Fibroblast of skin of abdomen (primary cell): Measurements from ENCODE around the gene PAOX.
A peak's percentile ranks its signal among the peaks of the same experiment; 100 is the strongest.

Experiments used
- DNase-seq: peaks from one replicate; pipeline ENCODE4 v3.0.0-alpha.2; 2013

The PAOX gene

DNA sequence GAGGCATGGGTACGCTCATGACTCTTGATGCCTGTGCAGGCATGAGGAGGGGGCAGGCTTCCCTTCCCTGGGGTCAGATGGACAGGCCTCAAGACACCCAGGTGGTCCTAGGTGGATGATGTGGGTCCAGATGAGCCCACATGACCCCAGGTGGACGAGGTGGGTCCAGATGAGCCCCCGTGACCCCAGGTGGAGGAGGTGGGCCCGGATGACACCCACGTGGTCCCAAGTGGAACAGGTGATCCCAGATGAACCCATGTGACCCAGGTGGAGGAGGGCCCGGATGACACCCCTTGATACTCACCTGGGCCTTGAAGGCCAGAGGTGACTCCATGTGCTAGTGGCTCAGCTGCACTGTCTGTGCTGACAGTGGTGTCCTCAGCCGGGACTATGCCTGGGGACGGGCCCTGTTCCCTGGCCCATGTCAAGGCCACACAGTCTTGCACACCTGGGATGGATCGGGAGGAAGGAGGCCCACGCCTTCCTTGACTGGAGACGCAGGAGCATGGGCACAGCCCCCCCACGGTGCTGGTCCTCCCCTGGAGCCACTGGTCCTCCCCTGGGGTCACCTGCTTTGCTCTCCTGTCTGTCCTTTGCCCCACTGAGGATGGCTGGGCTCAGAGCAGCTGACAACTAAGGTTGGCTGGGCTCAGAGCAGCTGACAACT is 28.6 kb upstream of the PAOX start:
- no peak for DNase-seq

DNA sequence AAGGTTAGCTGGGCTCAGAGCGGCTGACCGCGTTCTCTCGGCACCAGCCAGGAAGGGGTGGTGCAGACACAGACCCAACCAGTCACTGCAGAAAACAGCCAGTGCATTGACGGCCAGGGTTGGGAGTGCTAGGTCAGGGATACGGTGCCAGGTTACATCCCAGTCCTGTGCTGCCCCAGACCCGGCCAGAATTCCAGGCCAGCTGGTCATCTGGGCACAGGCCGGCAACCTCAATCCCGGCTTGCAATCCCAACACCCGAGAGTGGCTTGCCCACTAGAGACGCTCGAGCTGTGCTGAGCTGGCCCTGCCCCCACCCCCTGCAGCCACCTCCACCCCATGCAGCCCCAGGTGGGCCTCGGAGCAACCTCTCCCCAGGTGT is 28.1 kb upstream of the PAOX start:
- no peak for DNase-seq

DNA sequence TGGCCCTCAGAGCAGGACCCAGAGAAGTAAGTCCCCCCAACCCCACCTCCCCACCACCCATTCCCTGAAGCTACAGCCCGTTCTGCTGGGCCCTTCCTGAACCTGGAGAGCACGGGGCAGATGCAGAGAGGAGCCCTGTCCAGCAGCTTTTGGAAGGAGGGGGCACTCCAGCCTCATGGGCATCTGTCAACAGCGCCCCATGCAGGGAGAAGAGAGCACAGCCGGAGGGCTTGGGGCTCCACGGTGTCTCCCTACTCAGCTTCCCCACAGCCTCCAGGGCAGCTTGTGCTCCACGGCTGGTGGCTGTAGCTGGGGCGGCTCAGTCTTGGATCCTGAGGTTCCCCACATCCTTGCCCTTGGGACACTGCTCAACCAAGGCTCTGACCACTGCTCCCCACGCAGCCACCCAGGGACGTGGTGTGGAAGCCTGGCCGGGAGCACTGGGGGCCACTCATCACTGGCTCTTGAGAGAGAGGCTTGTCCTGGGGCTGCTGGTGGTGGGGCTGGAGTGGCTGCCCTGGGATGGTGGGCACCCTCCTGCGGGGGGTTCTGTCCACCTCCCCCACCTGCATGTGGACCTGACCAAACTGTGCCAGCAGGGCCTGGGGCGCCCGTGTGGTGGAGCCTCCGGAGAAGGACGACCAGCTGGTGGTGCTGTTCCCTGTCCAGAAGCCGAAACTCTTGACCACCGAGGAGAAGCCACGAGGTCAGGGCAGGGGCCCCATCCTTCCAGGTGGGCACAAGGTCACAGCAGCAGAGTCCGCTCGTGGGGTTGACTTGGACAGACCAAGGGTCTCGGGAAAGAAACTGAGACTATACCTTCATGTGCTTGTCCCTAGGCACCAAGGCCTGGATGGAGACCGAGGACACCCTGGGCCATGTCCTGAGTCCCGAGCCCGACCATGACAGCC is 27.4 kb upstream of the PAOX start:
- DNase-seq: no peak

DNA sequence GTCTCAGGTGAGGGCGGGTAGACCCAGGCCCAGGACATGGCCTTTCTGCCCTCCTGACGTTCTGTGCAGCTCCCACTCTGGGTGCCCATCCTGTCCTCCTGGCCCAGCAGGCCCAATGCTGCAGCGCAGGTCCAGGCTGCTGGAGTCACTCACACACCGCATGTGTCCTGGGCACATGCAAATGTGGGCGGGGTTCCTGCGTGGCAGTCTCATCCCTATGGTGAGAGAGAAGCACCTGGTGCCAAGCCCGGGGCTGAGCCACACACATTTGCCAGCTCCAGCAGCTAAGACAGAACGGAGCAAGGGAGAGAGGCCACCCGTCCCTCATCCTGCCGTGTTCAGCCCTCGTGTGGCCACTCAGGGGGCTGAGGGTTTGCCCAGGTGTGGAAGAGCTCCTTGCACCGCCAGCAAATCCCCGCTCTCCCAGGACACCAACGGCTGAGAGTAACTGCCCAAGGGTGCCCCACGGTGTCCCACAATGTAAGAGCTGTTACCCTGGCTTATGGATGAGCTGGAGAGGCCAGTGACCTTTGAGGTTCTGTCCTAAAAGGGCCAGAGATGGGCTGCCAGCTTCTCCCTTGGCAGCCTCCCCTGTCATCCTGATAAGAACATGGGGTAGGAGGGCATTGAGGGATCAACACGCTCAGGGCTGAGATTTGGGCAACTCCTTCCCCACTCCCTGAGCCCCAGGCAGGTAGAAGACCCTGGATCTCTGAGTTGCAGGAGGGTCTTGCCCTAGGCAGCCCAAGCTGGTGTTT is 25.7 kb upstream of the PAOX start:
- DNase-seq: no peak

DNA sequence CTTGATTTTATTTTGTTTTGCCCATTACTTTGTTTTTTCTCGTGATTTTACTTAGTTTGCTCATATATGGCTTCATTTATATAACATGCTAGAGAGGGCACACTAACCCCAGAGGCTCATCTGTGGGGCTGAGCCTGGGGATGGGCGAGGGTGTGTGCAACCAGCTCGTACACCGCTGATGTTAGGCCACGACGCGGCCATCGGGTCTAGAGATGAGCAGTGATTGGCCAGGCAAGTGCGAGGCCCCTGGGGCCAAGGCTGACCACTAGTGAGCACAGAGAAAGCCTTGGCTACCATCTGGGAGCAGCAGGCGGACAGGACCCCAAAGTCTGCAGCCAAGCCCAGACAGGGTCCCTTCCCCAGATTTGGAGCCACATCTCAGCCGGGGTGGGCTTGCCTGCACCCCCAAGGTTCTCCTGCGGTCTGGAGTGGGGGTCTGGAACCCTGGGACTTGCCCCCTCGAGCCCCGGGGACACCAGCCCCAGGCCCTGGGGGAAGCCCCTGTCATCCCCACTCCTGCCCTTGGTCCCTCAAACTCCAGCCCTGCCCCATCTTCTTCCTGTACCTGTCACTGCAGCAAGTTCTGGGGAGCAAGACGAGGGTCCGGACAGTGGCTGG is 25.0 kb upstream of the PAOX start:
- DNase-seq: no peak

DNA sequence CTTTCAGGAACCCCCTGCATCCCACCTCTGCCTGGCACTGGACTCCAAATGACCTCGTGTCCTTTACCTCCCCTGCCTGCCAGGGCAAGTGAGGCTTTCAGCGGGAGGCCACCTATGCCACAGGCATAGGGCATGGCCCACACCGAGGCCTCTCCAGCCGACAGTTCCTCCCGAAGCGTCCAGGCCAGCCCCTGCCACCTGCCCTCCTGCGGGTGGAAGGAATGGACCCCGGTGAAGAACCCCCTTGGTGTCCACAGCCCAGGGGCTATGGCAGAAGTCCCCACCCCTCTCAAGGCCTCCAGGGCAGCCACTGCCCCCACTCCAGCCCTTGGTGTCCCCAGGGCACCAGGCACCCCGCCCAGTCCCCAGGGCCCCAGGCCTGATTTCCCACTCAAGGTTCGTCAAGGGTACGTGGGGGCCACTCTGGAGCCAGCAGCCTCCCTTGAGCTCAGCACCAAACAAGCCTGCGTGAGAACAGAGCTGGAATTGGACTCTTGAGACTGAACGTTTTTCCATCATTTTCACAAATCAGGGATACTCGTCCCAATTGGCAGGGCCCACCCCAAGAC is 24.3 kb upstream of the PAOX start:
- no peak for DNase-seq

DNA sequence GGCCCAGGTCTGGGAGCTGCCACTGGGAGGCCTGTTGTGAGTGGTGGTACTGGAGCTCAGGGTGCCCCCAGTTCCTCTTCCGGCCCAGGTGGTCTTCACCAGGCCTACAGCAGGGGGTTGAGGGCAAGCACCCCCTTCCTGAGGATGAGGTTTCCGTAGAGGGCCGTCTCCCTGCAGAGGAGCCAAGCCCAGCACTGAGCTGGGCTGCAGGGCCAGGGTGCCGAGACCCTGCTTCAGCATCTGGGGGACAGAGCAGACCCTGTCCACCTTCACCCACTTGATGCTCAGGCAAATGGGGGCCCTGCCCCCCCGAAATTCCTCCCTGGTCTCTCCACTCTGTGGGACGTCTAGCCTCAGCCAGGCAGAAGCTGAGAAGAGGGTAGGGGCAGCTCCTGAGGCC is 23.8 kb upstream of the PAOX start:
- no peak for DNase-seq

DNA sequence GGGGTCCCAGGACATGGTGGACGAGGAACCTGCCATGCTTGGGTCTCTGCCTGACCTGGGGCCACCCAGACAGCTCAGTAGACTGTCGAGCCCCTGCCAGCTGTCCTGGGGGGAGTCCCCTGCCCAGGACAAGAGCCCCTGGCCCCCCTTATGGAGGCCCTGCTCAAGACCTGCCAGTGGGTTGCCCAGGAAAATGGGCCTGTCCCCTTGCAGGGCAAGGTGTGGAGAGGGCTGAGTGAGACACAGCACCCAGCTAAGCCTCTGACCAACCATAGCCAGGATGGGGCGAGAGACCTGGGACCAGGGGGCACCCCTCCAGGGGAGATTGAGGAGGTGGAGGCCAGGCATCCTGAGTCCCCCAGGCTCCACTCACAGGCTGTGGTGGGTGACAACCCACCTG is 23.1 kb upstream of the PAOX start:
- no peak for DNase-seq

DNA sequence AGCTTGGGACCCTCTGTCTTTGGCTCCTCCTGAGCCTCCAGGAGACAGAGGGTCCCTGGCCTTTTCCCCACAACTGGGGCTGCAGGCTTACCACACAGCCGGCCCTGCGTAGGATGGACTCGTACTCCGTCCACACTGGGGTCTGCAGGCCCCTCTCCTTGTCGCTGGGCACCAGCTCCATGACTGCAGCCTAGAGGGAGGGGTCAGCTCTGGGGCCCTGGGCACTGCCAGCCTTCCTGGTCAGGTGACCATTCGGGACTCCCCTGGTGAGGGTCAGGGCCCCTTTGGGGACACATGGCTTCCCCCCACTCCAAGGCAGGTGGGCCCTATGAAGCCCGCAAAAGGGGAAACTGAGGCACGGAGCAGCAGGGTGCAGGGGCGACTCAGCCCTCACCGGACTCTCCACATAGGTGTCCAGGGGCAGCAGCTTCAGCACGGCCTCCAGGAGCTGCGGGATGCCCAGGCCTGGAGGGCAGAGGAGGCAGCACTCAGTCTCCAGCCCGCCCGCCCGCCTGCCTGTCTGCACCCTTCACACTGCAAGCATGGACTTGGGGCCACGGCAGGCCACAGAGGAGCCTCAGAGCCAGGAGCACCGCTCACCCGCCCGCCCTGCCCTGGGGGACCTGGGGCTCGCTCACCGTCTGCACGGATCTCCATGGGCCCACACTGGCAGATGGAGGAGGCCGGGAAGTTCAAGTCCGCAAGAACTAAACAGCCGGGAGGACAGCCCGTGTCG is 22.3 kb upstream of the PAOX start:
- DNase-seq: no peak

DNA sequence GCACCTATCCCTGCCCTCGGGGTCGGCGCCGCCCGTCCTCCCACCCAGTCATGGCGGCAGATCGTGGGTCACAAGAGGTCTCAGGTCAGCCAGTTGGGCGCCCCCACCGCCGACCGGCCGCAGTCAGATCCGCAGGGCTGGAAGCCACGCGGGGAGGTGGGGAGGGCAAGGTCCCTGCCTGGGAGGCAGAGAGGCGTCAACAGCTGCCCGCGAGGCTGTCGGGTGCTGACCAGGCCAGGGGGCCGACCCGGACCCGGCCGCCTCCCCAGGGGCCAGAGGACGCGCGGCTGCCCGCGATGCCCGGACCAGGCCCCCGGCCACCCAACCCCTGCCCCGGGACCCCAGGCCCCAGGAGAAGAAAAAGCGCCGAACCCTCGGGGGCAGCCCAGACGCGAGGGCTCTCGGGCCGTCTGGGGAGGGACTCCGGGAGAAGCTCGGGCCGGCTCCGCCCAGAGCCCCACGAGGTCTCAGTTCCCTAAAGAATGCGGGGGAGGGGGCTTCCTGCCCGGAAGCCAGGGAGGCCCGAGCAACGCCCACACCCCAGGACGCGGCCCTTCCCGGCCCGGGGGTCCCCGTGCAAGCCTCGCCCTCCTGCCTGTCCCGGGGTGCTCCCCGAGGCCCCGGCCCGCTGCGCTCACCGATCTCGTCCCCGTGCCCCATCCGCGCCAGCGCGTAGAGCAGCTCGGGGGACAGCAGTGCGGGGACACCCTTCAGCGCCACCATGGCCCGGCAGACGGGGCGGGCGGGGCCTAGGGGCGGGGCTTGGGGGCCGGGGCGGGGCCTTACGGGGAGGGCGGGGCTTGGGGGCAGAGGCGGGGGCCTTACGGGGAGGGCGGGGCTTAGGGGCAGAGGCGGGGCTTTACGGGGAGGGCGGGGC is 21.5 kb upstream of the PAOX start, which contains the start of gene FUOM:
FUOM (minus strand) TSS at position 735 of the 877 bp plus-strand sequence; CDS start at position 723, 12 bp downstream.
- DNase-seq: peak; percentile 70

DNA sequence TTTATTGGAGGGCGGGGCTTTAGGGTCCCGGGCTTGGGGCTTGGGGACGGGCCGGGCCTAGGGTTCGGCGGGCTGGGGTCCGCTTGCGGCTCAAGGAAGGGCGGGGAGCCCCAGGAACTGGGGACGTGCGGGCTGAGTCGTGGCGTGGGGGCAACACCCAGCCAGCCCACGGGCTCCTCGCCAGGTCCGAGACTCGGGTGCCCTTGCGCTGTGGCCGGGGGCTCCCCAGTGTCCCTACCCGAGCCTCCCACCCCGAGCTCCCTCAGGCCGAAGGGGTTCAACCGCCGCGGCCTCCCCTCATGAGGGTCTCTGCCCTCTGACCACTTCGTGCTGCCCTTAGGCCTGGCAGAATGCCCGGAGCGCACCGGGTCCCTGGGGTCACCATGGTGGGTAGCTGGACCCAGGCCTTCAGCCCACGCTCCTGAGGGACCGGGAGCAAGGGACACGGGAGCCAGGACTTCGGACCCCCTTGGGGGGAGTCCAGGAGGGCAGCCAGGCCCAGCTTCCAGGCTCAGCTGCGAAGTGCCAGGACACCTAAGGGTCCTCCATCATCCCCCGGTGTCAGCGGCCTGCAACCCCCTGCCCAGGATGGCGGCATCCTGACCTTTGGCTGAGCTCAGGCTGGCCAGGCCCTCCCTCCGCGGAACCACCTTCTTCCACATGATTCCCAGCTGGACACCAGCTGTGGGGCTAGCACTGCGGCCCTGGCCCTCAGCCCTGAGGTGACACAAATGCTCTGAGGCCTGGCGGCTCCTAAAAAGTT is 20.7 kb upstream of the PAOX start:
- no peak for DNase-seq

DNA sequence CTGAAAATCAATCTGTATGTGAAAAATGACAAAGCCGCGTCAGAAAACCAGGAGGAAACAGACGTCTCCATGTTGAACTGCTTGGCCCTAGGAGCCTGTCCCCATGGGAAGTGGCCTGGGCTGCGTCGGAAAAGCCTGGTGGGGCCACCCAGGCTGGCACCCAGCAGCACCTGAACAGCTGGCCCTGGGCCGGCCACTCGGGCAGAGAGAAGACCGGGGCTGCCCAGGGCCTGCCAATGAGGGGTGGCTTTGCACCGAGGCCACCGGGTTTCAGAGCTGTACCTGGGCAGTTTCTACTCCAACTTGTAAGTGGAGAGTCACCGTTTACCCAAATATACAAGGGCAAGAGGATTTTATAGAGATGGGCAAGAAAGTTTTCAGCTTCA is 20.1 kb upstream of the PAOX start:
- no peak for DNase-seq

DNA sequence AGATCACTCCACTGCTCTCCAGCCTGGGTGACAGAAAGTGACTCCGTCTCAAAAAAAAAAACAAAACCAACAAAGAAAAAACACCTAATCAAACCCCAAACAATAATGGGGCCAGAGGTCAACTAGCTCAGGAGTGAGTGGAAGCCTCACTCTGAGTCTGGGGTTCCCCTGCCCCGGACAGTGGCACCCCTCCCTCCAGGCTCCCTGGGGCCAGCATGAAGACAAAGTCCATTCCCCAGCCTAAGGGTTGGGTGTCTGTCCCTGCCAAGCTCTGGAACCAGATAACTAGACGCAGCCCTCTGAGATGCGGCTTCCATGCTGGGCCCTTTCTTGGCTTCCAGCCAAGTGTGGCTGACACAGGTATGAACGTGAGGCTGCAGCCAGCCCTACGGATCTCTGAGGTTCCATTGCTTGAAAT is 19.5 kb upstream of the PAOX start:
- no peak for DNase-seq

DNA sequence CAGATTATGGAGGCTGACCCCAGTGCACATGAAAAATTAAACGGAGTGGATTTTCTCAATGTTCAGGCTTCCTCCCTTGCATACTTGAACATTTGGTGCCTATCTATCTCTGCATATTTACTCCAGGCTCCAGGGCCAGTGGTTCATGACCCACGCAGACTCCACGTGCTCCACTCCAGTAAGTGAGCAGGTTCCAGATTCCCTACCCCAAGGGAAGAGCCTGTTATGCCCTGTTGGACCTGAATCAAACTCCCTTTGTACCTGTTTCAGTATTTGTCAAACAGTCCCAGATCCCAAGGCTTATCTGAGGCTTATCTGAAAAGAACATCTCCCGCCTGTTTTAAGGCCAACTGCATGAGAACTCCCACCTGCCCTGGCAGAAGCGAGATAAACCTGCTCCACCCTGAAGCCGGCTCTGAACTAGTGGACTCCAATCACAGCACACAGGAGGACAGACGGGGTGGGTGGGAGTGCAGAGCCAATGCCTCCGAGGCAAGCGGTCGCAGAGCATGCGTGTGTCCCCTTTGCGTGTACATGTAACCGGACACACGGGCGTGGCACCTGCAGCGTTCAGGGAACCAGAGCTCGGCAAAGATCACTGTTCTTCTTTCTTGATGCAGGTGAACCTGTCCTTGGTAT is 19.0 kb upstream of the PAOX start:
- no peak for DNase-seq

DNA sequence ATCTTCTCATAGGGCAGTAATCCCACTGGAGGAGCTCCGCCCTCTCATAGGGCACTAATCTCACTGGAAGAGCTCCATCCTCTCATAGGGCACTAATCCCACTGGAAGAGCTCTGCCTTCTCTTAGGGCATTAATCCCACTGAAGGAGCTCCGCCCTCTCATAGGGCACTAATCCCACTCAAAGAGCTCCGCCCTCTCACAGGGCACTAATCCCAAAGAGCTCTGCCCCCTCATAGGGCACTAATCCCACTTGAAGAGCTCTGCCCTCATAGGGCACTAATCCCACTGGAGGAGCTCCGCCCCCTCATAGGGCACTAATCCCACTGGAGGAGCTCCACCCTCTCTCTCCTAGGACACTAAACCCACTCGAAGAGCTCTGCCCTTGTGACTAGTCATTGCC is 17.8 kb upstream of the PAOX start:
- DNase-seq: no peak

DNA sequence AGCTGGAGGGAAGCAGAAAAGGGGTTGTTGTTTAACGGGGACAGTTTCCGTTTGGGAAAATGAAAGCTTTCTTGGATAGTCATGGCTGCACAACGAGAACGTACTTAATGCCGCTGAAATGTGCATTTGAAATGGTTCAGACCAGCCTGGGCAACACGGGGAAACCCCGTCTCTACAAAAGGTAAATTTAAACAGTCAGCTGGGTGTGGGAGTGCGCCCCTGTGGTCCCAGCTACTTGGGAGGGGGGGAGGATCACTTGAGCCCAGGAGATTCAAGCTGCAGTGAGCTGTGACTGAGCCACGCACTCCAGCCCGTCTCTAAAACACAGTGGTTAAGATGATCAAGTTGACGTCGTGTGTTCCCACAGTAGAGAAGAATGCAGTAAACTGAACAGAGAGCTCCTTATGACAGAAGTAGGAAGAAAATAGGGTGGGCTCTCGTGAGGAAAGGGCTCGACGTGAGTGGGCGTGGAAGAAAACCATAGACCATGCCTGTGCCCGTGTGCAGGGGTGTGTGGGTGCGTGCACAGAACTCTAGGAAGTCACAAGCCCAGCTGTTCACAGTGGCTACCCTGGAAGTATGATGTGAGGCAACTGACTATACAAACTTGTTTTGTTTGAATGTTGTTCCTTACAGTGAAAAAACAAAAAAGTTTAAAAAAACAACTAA is 17.2 kb upstream of the PAOX start:
- DNase-seq: no peak

DNA sequence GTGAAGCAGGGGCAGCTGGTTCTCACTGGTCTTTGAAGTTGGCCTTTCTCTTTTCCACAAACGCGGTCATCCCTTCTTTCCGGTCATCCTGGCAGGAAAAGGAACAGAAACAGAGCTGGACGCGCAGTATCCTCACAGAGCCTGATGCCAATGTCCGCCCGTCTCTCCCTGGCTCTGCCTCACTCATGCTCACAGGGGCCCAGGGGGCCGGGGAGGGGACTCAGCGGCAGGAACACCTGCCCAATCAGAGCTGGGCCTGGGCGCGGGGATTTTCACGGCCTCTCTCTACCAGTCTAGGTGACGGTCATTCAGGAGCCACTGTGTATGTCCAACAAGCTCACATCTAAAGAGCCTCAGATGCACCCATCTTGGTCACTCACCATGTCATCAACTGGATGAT is 16.2 kb upstream of the PAOX start:
- DNase-seq: no peak

DNA sequence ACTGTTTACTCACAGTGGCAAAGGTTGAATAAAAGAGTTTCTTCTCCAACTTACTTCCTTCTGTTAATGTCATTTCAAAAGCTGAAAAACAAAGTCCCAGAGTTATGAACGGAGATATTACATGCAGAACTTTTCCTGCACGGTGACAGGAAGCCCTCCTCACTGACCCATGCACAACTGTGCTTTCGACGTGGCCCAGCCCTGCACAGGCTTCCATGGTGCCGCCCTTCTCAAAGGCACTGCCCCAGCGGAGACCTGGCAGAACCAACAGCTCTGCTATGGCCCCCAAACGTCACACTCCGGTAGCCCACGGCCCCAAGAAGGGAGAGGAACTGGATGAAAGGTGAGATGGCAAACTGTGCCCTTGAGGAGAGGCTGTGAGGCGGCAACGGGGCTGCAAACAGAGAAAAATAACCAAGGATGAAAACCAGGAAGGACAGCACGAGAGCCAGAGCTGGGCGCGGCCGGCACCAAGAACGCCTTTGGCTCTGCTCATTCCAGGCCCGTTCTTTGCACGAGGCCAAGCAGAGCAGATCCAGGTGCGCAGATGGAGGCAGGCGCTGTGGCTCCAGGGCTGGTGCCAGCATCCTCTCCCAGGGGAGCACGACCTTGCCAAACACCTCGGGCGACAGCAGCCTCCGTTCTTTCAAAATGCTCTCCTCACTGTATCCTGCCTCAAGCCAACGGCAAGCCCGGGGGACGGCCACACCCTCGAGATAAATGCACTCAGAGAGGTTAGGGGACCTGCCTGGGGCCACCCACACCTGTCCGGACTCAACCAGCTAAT is 14.2 kb upstream of the PAOX start:
- DNase-seq: no peak
